Hepatocyte (in vitro differentiated cells): ENCODE results near the gene SAP30BP. TPM values are rescaled to one million over a fixed set of nuclear protein-coding genes. Genes with fewer than 3 reads are reported as not detected.

ENCODE experiments used
- DNase-seq: peaks from one replicate; pipeline ENCODE4 v3.0.0-alpha.2; 2016; ENCODE audit warnings: low spot score
- H2AFZ ChIP-seq: fragments of 200-600 bp; sonication (generic); 2 replicates; pipeline ENCODE4 v1.6.0; 2016; ENCODE audit warnings: antibody characterized with exemption, mild to moderate bottlenecking
- H3K27ac ChIP-seq: fragments of 200-600 bp; sonication (generic); 2 replicates; pipeline ENCODE4 v1.5.1; 2016; ENCODE audit warnings: mild to moderate bottlenecking
- H3K27me3 ChIP-seq: fragments of 200-600 bp; sonication (generic); 2 replicates; pipeline ENCODE4 v1.6.1; 2016
- H3K36me3 ChIP-seq: fragments of 200-600 bp; sonication (generic); replicated peaks from 2 replicates; pipeline ENCODE4 v1.5.1; 2016; ENCODE audit warnings: low read depth; ENCODE audit not compliant: insufficient read depth
- H3K4me1 ChIP-seq: fragments of 200-600 bp; sonication (generic); 2 replicates; pipeline ENCODE4 v1.5.1; 2016; ENCODE audit warnings: mild to moderate bottlenecking, moderate library complexity; ENCODE audit not compliant: insufficient read depth
- H3K4me2 ChIP-seq: fragments of 200-600 bp; sonication (generic); 2 replicates; pipeline ENCODE4 v1.6.0; 2016
- H3K4me3 ChIP-seq: fragments of 200-600 bp; sonication (generic); 2 replicates; pipeline ENCODE4 v1.5.1; 2016; ENCODE audit warnings: mild to moderate bottlenecking
- H3K79me2 ChIP-seq: fragments of 200-600 bp; sonication (generic); 2 replicates; pipeline ENCODE4 v1.6.0; 2017; ENCODE audit warnings: mild to moderate bottlenecking
- H3K9me2 ChIP-seq: fragments of 200-600 bp; sonication (generic); replicated peaks from 2 replicates; pipeline ENCODE4 v1.6.0; 2017; ENCODE audit warnings: mild to moderate bottlenecking; ENCODE audit not compliant: insufficient read depth
- H3K9me3 ChIP-seq: fragments of 200-600 bp; sonication (generic); 2 replicates; pipeline ENCODE4 v1.5.1; 2016; ENCODE audit warnings: low read depth, mild to moderate bottlenecking
- H4K20me1 ChIP-seq: fragments of 200-600 bp; sonication (generic); 2 replicates; pipeline ENCODE4 v1.6.0; 2016; ENCODE audit warnings: mild to moderate bottlenecking; ENCODE audit not compliant: insufficient read depth, poor library complexity, severe bottlenecking
- CTCF ChIP-seq: fragments of 200-600 bp; sonication (generic); IDR thresholded peaks from 2 replicates; pipeline ENCODE4 v1.5.1; 2016; ENCODE audit warnings: antibody characterized with exemption, mild to moderate bottlenecking; ENCODE audit not compliant: poor library complexity
- EZH2 ChIP-seq: fragments of 200-600 bp; sonication (generic); IDR thresholded peaks from 2 replicates; pipeline ENCODE4 v1.6.1; 2016; ENCODE audit warnings: antibody characterized with exemption, mild to moderate bottlenecking, borderline replicate concordance
- EZH2phosphoT487 ChIP-seq: fragments of 200-600 bp; sonication (generic); IDR thresholded peaks from one replicate; pipeline ENCODE4 v1.6.1; 2018; ENCODE audit warnings: antibody characterized with exemption, mild to moderate bottlenecking, low read depth, moderate library complexity; ENCODE audit not compliant: unreplicated experiment, severe bottlenecking
- WGBS: methylation state at CpG from one replicate; pipeline ENCODE4 v1.1.6; 2016; ENCODE audit warnings: low lambda C conversion rate; ENCODE audit errors: missing lambda C conversion rate; 5-methylcytosine and 5-hydroxymethylcytosine counted together
- polyA plus RNA-seq: library from polyadenylated mRNA; unstranded; fragments of >200 nt; fragmentation: Nextera tagmentation; extraction: Ambion mirVana; gene quantifications from 2 replicates; pipeline ENCODE4 v1.2.1, GENCODE V29; 2016
- total RNA-seq: library from RNA; depleted of rRNA; stranded (reverse); fragments of >200 nt; gene quantifications from 2 replicates; pipeline ENCODE4 v1.2.3, GENCODE V29; 2014

The SAP30BP gene
- total and polyA plus RNA-seq, 2 experiments from 2014 or later, result 67.5 to 89.9 TPM

GRCh38 chr17:75704963-75705875 lies 38.1 kb downstream of the SAP30BP start:
- Histone ChIP-seq H3K36me3 (peaks cover 6% of the 10 kb centered on the region), H3K4me1 (peaks cover 7% of the 10 kb centered on the region), H3K27me3 (no peaks in the 10 kb centered on the region), H3K9me3 (no peaks in the 10 kb centered on the region), H4K20me1 (no peaks in the 10 kb centered on the region), H3K4me2 (no peak overlapping the region), H3K27ac (no peak overlapping the region), H3K4me3 (no peak overlapping the region), H3K79me2 (no peaks in the 10 kb centered on the region), H3K9me2 (no peaks in the 10 kb centered on the region), H2AFZ (no peak overlapping the region)
- 93% methylated on average over 24 of the region's 27 CpGs for WGBS
- no peak for DNase-seq
- no peak for TF ChIP-seq CTCF
- TF ChIP-seq EZH2, result no peak
- no peak for TF ChIP-seq EZH2phosphoT487

- Histone ChIP-seq H3K9me3 (no peaks in the 10 kb centered on the region), H2AFZ (no peak overlapping the region), H3K36me3 (peaks cover 6% of the 10 kb centered on the region), H3K27ac (no peak overlapping the region), H3K9me2 (no peaks in the 10 kb centered on the region), H3K4me2 (no peak overlapping the region), H3K79me2 (no peaks in the 10 kb centered on the region), H4K20me1 (no peaks in the 10 kb centered on the region), H3K4me1 (no peaks in the 10 kb centered on the region), H3K27me3 (no peaks in the 10 kb centered on the region), H3K4me3 (no peak overlapping the region)
- no peak for TF ChIP-seq EZH2phosphoT487
- TF ChIP-seq EZH2, result no peak
- TF ChIP-seq CTCF, result no peak
- WGBS, result 96% methylated on average over 20 of the region's 20 CpGs
- no peak for DNase-seq
Observed at GRCh38 chr17:75706042-75706728, 39.0 kb downstream of the SAP30BP start.

GRCh38 chr17:75707079-75707571 lies 40.0 kb downstream of the SAP30BP start:
- Histone ChIP-seq H3K4me1 (no peaks in the 10 kb centered on the region), H3K27me3 (no peaks in the 10 kb centered on the region), H3K4me3 (no peak overlapping the region), H2AFZ (no peak overlapping the region), H4K20me1 (no peaks in the 10 kb centered on the region), H3K9me3 (no peaks in the 10 kb centered on the region), H3K4me2 (no peak overlapping the region), H3K36me3 (peaks cover 6% of the 10 kb centered on the region), H3K79me2 (no peaks in the 10 kb centered on the region), H3K27ac (no peak overlapping the region), H3K9me2 (no peaks in the 10 kb centered on the region)
- 97% methylated on average over 12 of the region's 12 CpGs for WGBS
- no peak for DNase-seq
- no peak for TF ChIP-seq EZH2

- Histone ChIP-seq H3K4me1 (no peaks in the 10 kb centered on the region), H2AFZ (no peak overlapping the region), H3K4me3 (no peak overlapping the region), H3K79me2 (no peaks in the 10 kb centered on the region), H3K27me3 (no peaks in the 10 kb centered on the region), H4K20me1 (no peaks in the 10 kb centered on the region), H3K9me2 (no peaks in the 10 kb centered on the region), H3K4me2 (no peak overlapping the region), H3K9me3 (no peaks in the 10 kb centered on the region), H3K36me3 (no peaks in the 10 kb centered on the region), H3K27ac (no peak overlapping the region)
- no peak for DNase-seq
- WGBS, result 89% methylated on average over 2 of the region's 2 CpGs
- no peak for TF ChIP-seq EZH2
- TF ChIP-seq CTCF, result no peak
- no peak for TF ChIP-seq EZH2phosphoT487
Observed at GRCh38 chr17:75712446-75712845, 45.3 kb downstream of the SAP30BP start.
